BJ (cell line): Measurements from ENCODE around the gene INHBC. TPM values are rescaled to one million over a fixed set of nuclear protein-coding genes. Genes with fewer than 3 reads are reported as not detected.

Experiments
- CTCF ChIA-PET: fragments of 350-600 bp; formaldehyde crosslinking; extraction: SDS; loops from one replicate; lab custom pipeline; 2021; ENCODE audit warnings: antibody characterized with exemption, inconsistent platforms; lab: Yijun Ruan, JAX
- POLR2A ChIA-PET: fragments of 300-600 bp; sonication (Branson Sonifier 250); formaldehyde crosslinking; extraction: SDS; loops from one replicate; lab custom pipeline; 2021; ENCODE audit warnings: antibody characterized with exemption; lab: Charles Lee
- DNase-seq: peaks from one replicate; pipeline ENCODE4 v3.0.0-alpha.2; 2011; ENCODE audit warnings: low read depth
- H3K27me3 ChIP-seq: 2 replicates; pipeline ENCODE4 v1.6.0; 2011; ENCODE audit warnings: low read length; ENCODE audit not compliant: control insufficient read depth, insufficient read depth
- H3K36me3 ChIP-seq: 2 replicates; pipeline ENCODE4 v1.5.1; 2011; ENCODE audit warnings: low read length; ENCODE audit not compliant: control insufficient read depth, insufficient read depth
- H3K4me3 ChIP-seq: 2 replicates; pipeline ENCODE4 v1.5.1; 2011; ENCODE audit warnings: low read depth, mild to moderate bottlenecking, control low read depth, low read length
- CTCF ChIP-seq: IDR thresholded peaks from 2 replicates; pipeline ENCODE4 v1.5.1; 2011; ENCODE audit warnings: low read depth, mild to moderate bottlenecking, control low read depth, inconsistent platforms, low read length, moderate library complexity; ENCODE audit not compliant: insufficient read depth
- polyA plus RNA-seq: library from polyadenylated mRNA; depleted of rRNA; stranded (reverse); fragments of >200 nt; gene quantifications from 2 replicates; pipeline ENCODE4 v1.2.3, GENCODE V29; 2011

Gene INHBC
- polyA plus RNA-seq, 1 experiment = 0.09 TPM

GRCh38 chr12:57475271-57476161, 40.9 kb downstream of the INHBC start:
- DNase-seq = no peak
- no peak for TF ChIP-seq CTCF
- no peaks in the 10 kb centered on the region for H3K36me3 ChIP-seq
- peak overlapping the region; percentile 18 for H3K4me3 ChIP-seq
- H3K27me3 ChIP-seq = peaks cover 41% of the 10 kb centered on the region
- POLR2A ChIA-PET = interaction anchor here (0.6 kb wide), 1 partner anchor 8 kb away, joined by 4 read pairs; no protein-coding TSS in a partner anchor
- CTCF ChIA-PET = interaction anchor here (0.9 to 3.1 kb wide), 9 partner anchors 10 to 236 kb away, joined by 3 to 38 read pairs (median 5); partner anchors contain the start of gene GLI1

- TF ChIP-seq CTCF = peak; percentile 22; the same call in 1 of the 2 replicates
- ChIA-PET CTCF (interaction anchor here (0.9 to 3.1 kb wide), 6 partner anchors 11 to 191 kb away, joined by 3 to 38 read pairs (median 7); partner anchors contain the start of gene GLI1), POLR2A (no interaction called here)
- H3K4me3 ChIP-seq = peak overlapping the region; percentile 18; the same call in 1 of the 2 replicates
- no peaks in the 10 kb centered on the region for H3K36me3 ChIP-seq
- H3K27me3 ChIP-seq = peaks cover 41% of the 10 kb centered on the region
- DNase-seq = no peak
These were observed 41.8 kb downstream of the INHBC start for GRCh38 chr12:57476162-57476992.

- Histone ChIP-seq H3K27me3 (peaks cover 40% of the 10 kb centered on the region), H3K4me3 (no peak overlapping the region), H3K36me3 (no peaks in the 10 kb centered on the region)
- no peak for TF ChIP-seq CTCF
- ChIA-PET CTCF (interaction anchor here (1.1 to 1.9 kb wide), 3 partner anchors 12 to 192 kb away, joined by 3 to 10 read pairs (median 3); no protein-coding TSS in a partner anchor), POLR2A (no interaction called here)
- DNase-seq = no peak
These were observed 42.6 kb downstream of the INHBC start for GRCh38 chr12:57476993-57477709.

GRCh38 chr12:57477710-57478681, 43.4 kb downstream of the INHBC start:
- ChIA-PET POLR2A (no interaction called here), CTCF (interaction anchor here (0.9 to 1.9 kb wide), 4 partner anchors 12 to 193 kb away, joined by 3 to 10 read pairs (median 3); partner anchors contain the start of gene GLI1)
- Histone ChIP-seq H3K36me3 (no peaks in the 10 kb centered on the region), H3K4me3 (no peak overlapping the region), H3K27me3 (peaks cover 33% of the 10 kb centered on the region)
- DNase-seq = no peak
- TF ChIP-seq CTCF = no peak
